ENCODE measurements around the gene VGLL3. TPM values are rescaled to one million over a fixed set of nuclear protein-coding genes. Genes with fewer than 3 reads are reported as not detected.

Gene VGLL3, protein sequence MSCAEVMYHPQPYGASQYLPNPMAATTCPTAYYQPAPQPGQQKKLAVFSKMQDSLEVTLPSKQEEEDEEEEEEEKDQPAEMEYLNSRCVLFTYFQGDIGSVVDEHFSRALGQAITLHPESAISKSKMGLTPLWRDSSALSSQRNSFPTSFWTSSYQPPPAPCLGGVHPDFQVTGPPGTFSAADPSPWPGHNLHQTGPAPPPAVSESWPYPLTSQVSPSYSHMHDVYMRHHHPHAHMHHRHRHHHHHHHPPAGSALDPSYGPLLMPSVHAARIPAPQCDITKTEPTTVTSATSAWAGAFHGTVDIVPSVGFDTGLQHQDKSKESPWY
- total RNA-seq, result 2.1 and 3.7 TPM in 2 replicates

DNA sequence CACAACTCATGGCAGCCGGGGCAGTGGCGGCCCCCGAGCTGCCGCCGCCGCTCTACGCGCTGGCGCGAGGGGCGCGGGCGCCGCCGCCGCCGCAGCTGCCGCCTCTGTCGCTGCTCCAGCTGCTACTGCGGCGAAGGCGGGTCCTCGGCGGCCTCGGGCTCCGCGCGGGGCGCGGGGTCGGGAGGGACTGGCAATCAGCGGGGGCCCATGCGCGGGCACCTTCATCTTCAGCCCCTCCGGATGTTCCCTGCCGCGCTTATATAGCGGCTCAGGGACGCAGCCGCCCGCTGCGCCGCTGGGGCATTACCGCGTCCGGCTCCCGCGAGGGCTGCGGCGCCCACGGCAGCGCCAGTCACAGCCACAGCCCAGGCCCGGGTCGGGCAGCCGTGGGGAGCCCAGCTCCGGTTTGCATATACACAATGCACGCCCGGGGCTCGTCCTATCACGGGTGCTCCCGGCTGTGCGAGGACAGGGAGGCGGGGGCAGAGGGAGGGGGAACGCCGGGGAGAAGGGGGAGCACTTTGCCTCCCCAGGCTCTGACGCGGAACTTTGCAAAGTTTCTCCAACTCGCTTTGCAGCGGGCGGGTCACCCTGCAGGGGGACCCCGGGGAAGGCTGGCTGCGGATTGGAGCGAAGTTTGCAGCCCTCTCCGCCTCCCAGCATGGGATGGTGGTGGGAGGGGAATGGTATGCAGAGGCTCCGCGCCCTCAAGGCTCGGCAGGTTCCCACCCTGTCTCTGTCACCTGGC, at the start of gene VGLL3:
Gene VGLL3 (minus strand): TSS at position 416 of the 748 bp plus-strand sequence. CDS start 406 bp downstream, at position 10.

Other genes with a start within 250 kb of the VGLL3 start
- gene CHMP2B, start 236.2 kb upstream of the VGLL3 start, total RNA-seq, result 32.2 and 45.4 TPM in 2 replicates

Measured in thoracic aorta endothelial cell (primary cell).